Ovary (tissue), 3 donors: ENCODE data around the gene GAB3.

Experiments used
- CTCF ChIP-seq, 3 donors: fragments of 450-650 bp in 2 of 3; fragments of 200-600 bp in 1 of 3; IDR thresholded peaks; one replicate each; pipeline versions ENCODE4 v1.5.1 to v1.8.0; 2016 to 2022; ENCODE audit warnings: antibody characterized with exemption in 3 of 3, mild to moderate bottlenecking in 1 of 3
- POLR2A ChIP-seq: fragments of 450-650 bp; IDR thresholded peaks from one replicate; pipeline ENCODE4 v1.6.1; 2017; ENCODE audit warnings: antibody characterized with exemption, mild to moderate bottlenecking, moderate library complexity
- donor health status: DM: no; HTN: no; CAD: no.

GRCh38 chrX:154742613-154743012 is 8.3 kb downstream of the GAB3 start:
- no peak for TF ChIP-seq POLR2A
- no peak for TF ChIP-seq CTCF (IDR thresholded peaks at IDR 0.05)
